COLO829 (cell line): ENCODE results near the gene STUM.
A peak's percentile ranks its signal among the peaks of the same experiment; 100 is the strongest.
"Not testable (repeated sequence)": the region's sequence is repeated elsewhere in the genome, so short reads cannot be mapped to it uniquely, and the experiment has no call there.

Source experiments
- DNase-seq: peaks from one replicate; pipeline ENCODE4 v3.0.0; 2012; ENCODE audit warnings: low spot score

Gene STUM

DNA sequence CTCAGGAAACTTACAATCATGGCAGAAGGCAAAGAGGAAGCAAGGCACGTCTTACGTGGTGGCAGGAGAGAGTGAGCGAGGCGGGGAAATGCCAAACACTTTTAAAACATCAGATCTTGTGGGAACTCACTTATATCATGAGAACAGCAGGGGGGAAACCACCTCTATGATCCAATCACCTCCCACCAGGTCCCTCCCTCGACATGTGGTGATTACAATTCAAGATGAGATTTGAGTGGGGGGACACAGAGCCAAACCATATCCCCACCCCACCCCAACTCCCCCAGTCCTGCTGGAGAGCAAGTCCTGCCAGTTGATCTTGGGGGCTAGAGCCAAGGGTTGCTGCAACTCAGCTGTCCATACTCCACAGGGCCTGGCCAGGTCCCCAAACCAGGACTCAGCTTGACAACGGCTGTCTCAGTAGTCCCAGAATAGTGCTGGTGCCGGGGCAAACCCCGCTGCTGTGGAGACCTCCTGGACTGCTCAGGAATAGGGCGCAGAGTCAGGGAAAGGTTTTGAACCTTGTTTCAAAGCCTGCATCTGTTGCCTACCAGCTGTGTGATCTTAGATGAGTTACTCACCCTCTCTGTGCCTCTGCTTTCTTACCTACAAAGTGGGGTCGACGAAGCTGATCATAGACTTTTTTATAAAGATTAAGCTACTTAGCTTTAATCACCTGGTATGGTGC lies 79.5 kb downstream of the STUM start:
- no peak for DNase-seq

DNA sequence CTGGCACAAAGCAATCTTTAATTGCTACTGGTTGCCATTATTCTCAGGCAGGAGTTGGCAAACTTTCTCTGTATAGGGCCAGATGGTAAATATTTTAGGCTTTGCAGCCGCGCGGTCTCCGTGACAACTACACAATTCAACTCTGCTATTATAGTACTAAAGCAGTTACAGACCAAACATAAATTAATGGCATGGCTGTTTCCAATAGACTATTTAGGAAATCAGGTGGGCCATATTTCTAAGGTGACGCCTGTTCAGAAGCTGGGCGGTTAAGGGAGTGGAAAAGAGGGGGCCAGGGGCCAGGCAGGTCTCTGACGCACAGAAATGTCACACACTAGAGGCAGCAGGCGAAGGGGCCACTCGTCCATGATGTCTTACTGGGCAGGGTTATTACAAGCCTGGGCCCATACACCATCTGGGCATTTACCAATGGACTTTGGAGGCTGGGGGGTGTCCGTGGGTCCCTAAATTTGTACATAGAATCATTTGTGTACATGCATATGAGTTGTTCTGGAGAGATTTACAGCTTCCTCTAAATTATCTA lies 80.1 kb downstream of the STUM start:
- no peak for DNase-seq

- no peak for DNase-seq
Observed at GRCh38 chr1:226629210-226629895, 80.8 kb downstream of the STUM start.

DNA sequence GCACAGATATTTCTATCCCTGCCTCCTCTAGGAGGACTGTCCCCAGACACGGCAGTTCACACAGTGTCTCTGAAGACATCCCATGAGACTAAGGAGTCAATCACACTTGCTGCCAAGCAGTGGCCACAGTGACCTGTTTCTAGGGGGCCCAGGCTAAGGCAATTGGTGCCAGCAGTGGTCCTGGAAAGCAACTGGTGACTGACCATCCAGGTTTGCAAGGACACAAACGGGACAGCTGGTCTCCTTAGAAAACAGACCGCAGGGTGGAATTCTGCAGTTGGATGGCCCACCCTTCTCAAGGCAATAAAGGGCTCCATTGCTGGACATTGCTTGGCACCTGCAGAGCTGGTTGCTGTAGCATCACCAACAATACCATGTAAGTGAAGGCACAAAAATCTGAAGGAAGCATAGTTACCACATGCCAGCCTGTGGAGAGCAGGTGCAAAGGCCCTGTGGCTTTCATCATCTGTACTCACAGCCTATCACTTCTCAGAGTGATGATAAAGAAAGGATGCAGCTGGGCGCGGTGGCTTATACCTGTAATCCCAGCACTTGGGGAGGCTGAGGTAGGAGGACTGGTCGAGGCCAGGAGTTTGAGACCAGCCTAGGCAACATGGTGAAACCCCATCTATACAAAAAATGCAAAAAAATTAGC lies 81.5 kb downstream of the STUM start:
- no peak for DNase-seq

DNA sequence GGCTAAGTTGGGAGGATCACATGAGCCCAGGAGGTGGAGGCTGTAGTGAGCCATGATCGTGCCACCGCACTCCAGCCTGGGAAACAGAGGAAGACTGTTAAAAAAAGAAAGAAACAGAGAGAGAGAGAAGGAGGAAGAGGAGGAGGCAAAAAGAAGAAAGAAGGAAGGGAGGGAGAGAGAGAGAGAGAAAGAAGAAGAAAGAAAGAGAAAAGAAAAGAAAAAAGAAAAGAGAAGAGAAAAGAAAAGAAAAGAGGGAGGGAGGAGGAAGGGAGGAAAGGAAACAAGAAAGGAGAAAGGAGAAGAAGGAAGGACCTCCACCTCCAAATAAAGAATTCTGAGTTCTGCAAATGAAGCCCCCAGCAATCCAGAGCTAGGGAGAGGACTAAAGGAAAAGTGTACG lies 82.0 kb downstream of the STUM start:
- no peak for DNase-seq

DNA sequence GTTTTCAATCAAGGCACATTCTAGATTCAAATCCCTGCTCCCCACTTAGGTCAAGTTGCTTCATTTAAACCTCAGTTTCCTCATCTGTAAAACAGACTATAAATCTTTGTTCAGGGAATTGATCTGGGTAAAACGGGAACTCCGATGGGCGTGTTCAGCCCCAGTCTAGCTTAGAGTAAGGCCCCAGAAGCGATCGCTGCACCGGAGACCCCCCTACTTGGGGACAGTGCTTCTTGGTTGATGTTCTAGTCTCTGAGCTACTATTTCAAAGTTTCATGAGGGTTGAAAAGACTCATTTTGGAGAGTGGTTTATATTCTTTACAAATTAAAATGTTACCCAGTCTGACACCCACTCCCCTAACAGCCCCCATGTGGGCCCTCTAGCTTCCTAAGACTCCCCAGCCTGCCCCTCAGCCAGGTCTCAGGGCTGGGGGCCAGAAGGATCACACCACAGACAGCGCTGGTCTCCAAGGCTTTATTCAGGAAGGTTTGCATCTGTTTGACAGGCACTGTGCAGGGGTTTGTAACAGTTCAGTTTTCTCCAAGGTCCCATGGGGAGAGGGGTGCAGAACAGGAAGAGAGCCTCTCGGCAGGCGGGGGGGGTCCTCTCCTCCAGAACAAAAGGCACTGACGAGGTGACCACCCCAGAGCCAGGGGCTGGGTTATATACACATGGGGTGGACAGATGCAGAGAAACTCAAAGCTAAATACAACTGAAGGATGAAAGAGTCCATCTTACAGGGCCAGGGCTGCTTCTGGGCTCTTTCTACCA lies 82.9 kb downstream of the STUM start:
- no peak for DNase-seq

DNA sequence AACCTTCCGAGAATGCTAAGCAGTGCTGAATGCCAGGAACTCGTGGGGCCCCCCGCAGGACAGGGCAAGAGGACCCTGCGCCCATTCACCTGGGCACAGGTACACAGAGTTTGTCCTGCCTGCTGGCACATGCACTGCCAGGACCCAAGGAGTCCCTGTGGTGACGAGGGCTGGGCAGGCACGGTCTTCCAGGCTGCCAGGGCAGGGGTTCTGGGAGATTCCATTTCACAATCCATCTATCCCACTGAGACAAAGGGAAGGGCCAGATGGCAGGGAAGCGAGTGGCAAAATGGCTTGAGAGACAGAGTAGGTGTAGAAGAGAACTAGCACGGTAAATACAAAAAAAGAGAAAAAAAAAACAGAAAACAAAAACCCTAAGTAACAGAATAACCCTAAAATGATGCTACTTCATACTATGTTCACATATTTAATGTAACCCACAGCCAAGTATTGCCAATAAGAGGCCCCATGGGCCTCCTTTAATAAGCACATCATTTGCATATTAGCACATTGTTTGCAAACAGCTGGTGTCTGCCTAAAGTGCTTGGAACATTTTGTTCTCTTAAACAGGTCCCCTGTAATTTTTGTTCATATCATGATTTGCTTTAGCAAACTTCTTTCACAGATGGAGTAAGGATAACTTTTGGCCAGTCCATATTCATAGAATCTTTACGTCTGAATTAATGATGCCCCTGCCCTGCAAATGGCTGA lies 83.8 kb downstream of the STUM start:
- no peak for DNase-seq

DNA sequence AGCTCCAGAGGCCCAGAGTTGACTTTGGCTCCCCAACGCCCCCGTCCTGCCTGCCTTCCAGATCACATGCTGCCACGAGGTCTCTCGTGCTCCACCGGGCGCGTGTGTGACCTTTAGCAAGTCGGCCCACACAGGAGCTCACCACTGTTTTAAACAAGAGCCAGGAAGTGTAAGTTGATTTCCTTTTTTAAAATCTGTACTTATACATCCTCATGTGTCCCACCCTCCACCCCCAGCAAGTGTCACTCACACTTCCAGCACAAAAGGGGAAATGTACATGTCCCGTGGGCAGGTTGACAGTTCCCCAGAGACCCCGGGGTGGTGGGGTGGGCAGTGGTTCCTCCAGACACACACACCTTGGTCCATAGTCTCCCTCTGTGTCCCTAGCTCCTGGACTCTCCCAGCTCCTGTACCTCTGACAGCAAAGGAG lies 84.4 kb downstream of the STUM start:
- peak; percentile 47 for DNase-seq

GRCh38 chr1:226633541-226634165 lies 85.1 kb downstream of the STUM start:
- no peak for DNase-seq

DNA sequence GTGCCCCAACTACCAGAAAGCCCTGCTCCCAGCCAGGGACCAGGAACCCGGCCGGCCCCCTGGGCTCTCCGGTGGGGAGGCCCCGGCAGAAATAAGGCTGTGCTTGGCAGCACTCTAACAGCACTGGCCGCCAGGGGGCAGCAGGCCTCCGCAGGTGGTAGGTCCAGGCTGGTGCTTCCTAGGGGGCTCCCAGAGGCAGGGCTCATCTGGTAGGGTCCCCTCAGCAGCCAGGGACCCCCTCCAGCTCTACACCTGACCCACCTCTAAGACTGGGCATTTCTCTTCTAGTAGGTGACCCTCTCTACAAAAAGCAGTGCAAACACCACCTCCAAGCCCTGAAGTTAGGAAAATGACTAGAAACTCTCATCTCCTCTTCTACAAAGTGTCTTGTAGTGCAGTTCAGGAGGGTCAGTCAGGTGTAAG lies 85.6 kb downstream of the STUM start:
- DNase-seq: peak; percentile 39

GRCh38 chr1:226634611-226635246 lies 86.2 kb downstream of the STUM start:
- DNase-seq: no peak

DNA sequence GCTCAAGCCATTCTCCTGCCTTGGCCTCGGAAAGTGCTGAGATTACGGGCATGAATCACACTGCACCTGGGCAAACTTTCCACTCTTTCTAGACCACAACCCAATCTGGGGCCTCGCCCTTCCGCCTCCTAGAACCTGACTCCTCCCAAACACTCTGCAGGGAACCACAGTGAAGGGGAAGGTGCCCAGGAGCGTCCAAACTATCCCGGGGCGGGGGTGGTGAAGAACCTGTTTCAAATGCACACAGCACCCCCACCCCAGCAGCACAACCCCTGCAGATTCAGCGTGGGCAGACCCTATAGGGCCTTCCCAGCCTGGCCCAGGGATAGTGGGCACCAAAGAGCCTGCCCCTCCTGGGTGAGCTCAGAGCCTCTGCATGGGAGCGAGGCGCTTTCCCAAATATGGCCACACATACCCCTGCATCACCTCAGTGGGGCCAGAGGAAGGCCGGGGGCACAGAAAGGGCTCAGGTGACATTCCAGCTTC lies 86.9 kb downstream of the STUM start:
- no peak for DNase-seq

GRCh38 chr1:226636847-226637096 lies 88.2 kb downstream of the STUM start:
- DNase-seq: no peak

DNA sequence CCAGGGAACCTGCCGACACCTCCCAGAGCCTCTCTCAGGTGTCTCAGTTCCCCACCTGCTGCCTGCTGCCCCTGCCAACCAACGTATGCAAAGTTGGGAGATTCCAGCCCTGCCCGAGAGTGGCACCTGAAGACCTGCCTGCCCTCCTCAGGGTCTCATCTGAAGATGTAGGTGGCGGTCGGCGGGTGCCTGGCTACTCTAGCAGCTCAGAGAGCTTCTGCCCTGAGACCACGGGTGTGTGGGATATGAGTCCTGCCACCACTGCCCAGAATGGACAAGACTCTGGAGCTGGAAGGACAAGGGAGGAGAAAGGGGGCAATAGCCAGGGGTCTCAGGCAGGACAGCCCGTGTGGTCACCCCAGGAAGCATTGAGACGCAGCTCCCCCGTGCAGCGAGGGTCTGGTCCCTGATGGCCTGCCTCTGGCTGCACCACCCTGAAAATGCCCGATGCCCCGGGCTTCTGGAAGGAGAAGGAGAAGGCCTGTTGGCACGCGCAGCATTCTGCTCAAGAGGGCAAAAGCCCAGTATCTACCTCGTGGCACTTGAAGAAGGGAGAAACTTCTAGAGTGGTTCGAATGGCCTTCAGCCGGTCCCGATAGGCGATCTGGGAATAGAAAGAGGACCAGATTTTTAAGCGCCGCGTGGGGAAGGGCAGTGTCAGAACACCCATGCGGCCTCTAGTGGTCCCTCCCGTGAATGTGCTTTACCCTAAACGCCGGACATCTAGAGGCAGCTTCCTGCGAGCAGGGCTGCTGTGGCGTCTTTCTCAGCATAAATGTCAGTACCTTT lies 88.8 kb downstream of the STUM start:
- no peak for DNase-seq

DNA sequence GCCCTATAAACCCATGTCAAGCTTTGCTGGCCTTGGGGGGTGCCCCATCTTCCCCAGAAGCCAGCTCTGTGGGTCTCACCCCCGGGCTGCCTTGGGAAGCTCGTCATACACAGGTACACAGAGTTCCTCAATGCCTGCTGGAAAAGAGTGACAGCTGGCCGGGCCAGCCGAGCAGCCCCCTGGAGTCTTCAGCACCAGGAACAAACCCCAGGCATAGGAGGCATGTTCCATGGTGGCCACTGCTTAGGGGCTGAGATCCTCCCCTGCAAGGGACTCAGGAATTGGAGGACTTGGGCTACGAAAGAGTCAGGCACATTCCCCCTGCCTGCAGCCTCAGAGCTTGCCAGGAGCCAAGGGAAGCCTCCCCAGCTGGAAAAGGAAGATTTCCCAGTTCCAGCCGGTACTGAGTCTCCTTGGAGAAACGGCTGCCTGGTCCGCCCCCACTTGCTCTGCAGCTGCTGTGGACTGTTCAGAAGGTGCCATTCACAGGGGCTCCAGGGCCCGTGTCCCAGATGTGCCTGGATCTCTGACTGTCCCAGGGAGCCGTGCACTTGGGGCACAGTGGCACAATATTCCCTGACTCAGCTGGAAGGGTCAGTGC lies 89.5 kb downstream of the STUM start:
- DNase-seq: no peak

DNA sequence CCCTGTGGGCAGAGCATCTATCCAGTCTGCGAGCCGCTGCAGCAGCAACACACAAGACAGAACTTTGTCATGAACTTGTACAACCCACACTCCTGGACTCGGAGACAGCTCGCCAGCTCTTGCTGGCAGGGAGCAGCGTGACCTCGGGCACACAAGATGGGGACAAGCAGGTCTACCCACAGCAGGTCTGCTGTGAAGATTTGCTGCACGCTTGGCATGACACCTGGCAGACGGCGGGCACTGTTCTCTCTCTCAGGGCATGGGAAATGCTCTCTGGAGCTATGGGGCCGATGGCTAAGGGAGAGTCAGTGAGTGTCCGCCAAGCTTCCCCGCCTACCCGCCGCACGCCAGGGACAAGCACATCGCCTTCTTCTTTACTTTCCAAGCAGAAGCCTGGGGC lies 90.0 kb downstream of the STUM start:
- DNase-seq: no peak

- not testable (repeated sequence) for DNase-seq
Observed at GRCh38 chr1:226639206-226639605, 90.6 kb downstream of the STUM start.

DNA sequence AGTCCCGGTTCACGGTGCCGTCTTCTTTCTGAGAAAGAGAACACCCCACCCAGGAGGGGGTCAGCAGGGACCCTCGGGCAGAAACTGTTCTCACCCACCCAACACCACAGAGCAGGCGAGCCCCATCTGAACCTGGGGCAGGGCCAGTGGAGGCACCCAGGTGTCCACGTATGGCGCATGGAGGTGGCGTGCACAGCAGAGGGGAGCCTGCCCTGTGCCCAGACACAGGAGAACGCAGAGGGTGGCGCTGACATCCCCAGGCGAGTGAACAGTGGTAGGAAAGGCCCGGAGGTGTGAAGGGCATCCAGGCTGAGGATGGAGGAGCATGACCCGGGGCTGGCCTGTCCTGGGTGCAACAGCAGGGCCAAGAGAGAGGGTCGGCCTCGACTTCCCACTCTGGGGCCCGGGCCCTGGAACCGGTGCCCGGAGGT lies 91.1 kb downstream of the STUM start:
- DNase-seq: no peak

DNA sequence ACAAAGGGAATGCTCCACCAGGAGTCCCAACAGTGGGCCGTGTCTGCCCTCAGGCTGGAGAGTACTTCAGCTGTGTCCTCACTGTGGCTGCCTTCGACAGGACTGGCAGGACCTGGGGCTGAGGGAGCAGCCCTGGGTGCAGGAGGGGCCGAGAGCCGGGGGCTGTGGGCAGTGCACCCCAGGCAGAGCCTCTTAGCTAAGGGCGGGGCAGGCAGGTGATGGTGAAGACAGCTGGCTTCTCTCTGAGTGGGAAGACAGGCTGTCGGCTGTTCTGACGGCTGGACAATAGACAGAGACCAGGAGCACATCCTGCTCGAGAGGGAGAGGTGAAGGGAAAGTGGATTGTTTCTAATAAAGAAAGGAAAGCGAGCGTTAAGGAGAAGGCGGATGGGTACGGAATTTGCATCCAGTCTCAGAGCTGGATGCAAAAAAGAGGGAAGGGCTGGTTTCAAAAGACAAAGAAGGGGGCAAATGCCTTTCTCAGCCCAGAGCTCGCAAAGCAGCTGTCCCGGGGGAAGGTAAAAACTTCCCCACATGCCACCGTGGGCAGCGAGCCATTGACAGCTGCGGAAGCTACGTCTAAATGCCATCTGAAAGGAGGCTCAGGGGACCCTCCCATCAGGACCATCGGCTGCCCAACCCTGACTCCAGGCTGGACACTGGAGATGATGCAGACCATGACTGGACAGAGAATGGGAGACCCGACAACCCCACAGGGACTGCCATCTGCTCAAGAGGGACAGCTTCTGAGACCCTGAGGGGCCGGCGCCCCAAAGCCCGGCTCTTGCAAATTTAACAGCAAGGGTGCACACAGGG lies 92.0 kb downstream of the STUM start:
- DNase-seq: no peak
